Liver (tissue), 9 donors: ENCODE results near the gene STIM2. TPM values are rescaled to one million over a fixed set of nuclear protein-coding genes. Genes with fewer than 3 reads are reported as not detected.

Source experiments
- DNase-seq: peaks from one replicate; pipeline ENCODE4 v3.0.0-alpha.2; 2017; ENCODE audit warnings: low spot score
- H3K27ac ChIP-seq, 2 donors: one replicate each; pipeline ENCODE4 v1.7.0; 2013; ENCODE audit warnings: inconsistent platforms in 2 of 2, low read length in 2 of 2, control low read depth in 1 of 2, low read depth in 1 of 2, mild to moderate bottlenecking in 1 of 2
- H3K27me3 ChIP-seq, 4 donors: one replicate each; pipeline versions ENCODE4 v1.6.1 to v1.7.0; 2013; ENCODE audit warnings: low read length in 3 of 4, inconsistent platforms in 1 of 4, mild to moderate bottlenecking in 1 of 4, moderate library complexity in 1 of 4; ENCODE audit not compliant: control insufficient read depth in 4 of 4, insufficient read depth in 4 of 4
- H3K36me3 ChIP-seq, 4 donors: one replicate each; pipeline versions ENCODE4 v1.6.1 to v1.7.0; 2013; ENCODE audit warnings: low read length in 3 of 4, mild to moderate bottlenecking in 3 of 4, low read depth in 1 of 4, moderate library complexity in 1 of 4; ENCODE audit not compliant: control insufficient read depth in 4 of 4, insufficient read depth in 3 of 4
- H3K4me1 ChIP-seq, 4 donors: one replicate each; pipeline versions ENCODE4 v1.6.1 to v1.7.0; 2013; ENCODE audit warnings: low read length in 3 of 4, mild to moderate bottlenecking in 3 of 4, moderate library complexity in 1 of 4; ENCODE audit not compliant: control insufficient read depth in 4 of 4, insufficient read depth in 4 of 4
- H3K4me3 ChIP-seq, 3 donors: one replicate each; pipeline versions ENCODE4 v1.6.1 to v1.7.0; 2013; ENCODE audit warnings: low read length in 3 of 3, control low read depth in 1 of 3, low read depth in 1 of 3, mild to moderate bottlenecking in 1 of 3
- H3K9ac ChIP-seq, 2 donors: one replicate each; pipeline ENCODE4 v1.7.0; 2013; ENCODE audit warnings: low read length in 2 of 2, mild to moderate bottlenecking in 2 of 2, moderate library complexity in 2 of 2, control low read depth in 1 of 2, low read depth in 1 of 2
- H3K9me3 ChIP-seq, 4 donors: one replicate each; pipeline versions ENCODE4 v1.6.1 to v1.7.0; 2013; ENCODE audit warnings: low read length in 3 of 4; ENCODE audit not compliant: control insufficient read depth in 4 of 4
- EGR1 ChIP-seq, 2 donors: IDR thresholded peaks; 2 replicates each; pipeline ENCODE4 v1.6.1; 2016 to 2018; ENCODE audit warnings: antibody characterized with exemption in 2 of 2, low read depth in 2 of 2
- FOXA1 ChIP-seq: IDR thresholded peaks from 2 replicates; pipeline ENCODE4 v1.6.1; 2016; ENCODE audit warnings: antibody characterized with exemption
- FOXA2 ChIP-seq: IDR thresholded peaks from 2 replicates; pipeline ENCODE4 v1.6.1; 2016; ENCODE audit warnings: antibody characterized with exemption
- GABPA ChIP-seq, 2 donors: IDR thresholded peaks in 1 of 2; conservative IDR thresholded peaks in 1 of 2; 2 replicates each; pipeline ENCODE4 v1.6.1; 2016; ENCODE audit warnings: antibody characterized with exemption in 2 of 2, mild to moderate bottlenecking in 1 of 2, moderate library complexity in 1 of 2
- HNF4A ChIP-seq, 2 donors: conservative IDR thresholded peaks; 2 replicates each; pipeline ENCODE4 v1.6.1; 2016; ENCODE audit warnings: antibody characterized with exemption in 2 of 2, mild to moderate bottlenecking in 2 of 2
- HNF4G ChIP-seq: IDR thresholded peaks from 2 replicates; pipeline ENCODE4 v1.6.1; 2016; ENCODE audit warnings: antibody characterized with exemption
- NR2F2 ChIP-seq: IDR thresholded peaks from 2 replicates; pipeline ENCODE4 v1.6.1; 2016; ENCODE audit warnings: antibody characterized with exemption
- RAD21 ChIP-seq, 2 donors: IDR thresholded peaks; 2 replicates each; pipeline ENCODE4 v1.6.1; 2016; ENCODE audit warnings: antibody characterized with exemption in 2 of 2, mild to moderate bottlenecking in 2 of 2
- RXRA ChIP-seq, 2 donors: IDR thresholded peaks; 2 replicates each; pipeline ENCODE4 v1.6.1; 2017 to 2018; ENCODE audit warnings: antibody characterized with exemption in 2 of 2, mild to moderate bottlenecking in 1 of 2
- SP1 ChIP-seq: IDR thresholded peaks from 2 replicates; pipeline ENCODE4 v1.6.1; 2018; ENCODE audit warnings: antibody characterized with exemption, mild to moderate bottlenecking
- TAF1 ChIP-seq: conservative IDR thresholded peaks from 2 replicates; pipeline ENCODE4 v1.6.1; 2016; ENCODE audit warnings: antibody characterized with exemption, mild to moderate bottlenecking
- YY1 ChIP-seq: IDR thresholded peaks from 2 replicates; pipeline ENCODE4 v1.6.1; 2016; ENCODE audit warnings: antibody characterized with exemption, mild to moderate bottlenecking
- WGBS: extraction: QIAGEN DNeasy Blood & Tissue Kit; methylation state at CpG from one replicate; pipeline ENCODE4 v1.1.7; 2013; 5-methylcytosine and 5-hydroxymethylcytosine counted together
- polyA plus RNA-seq, 2 donors: library from polyadenylated mRNA; stranded (reverse) in 1 of 2; unstranded in 1 of 2; fragments of 200-250 nt in 1 of 2; fragments of >200 nt in 1 of 2; fragmentation: Nextera tagmentation in 1 of 2; extraction: Ambion mirVana in 1 of 2; gene quantifications; one replicate each; pipeline versions ENCODE4 v1.2.1 to v1.2.3, GENCODE V29; 2013 to 2015
- total RNA-seq, 2 donors: library from RNA; depleted of rRNA; stranded (reverse); fragments of >200 nt; gene quantifications; one replicate each; pipeline ENCODE4 v1.2.3, GENCODE V29; 2014
- TF ChIP-seq, protein P1 (sequence below): IDR thresholded peaks from 2 replicates; pipeline ENCODE4 v1.6.1; 2016; ENCODE audit warnings: antibody characterized with exemption, mild to moderate bottlenecking
- TF ChIP-seq, protein P2 (sequence below): IDR thresholded peaks from 2 replicates; pipeline ENCODE4 v1.6.1; 2016; ENCODE audit warnings: antibody characterized with exemption
- TF ChIP-seq, protein P3 (sequence below): IDR thresholded peaks from 2 replicates; pipeline ENCODE4 v1.6.1; 2016; ENCODE audit warnings: antibody characterized with exemption
- TF ChIP-seq, protein P4 (sequence below): IDR thresholded peaks from 2 replicates; pipeline ENCODE4 v1.6.1; 2016; ENCODE audit warnings: antibody characterized with exemption
- donor health status: healthy.
- donor health status: healthy.
- donor health status: healthy.
- donor health status: healthy.
- donor health status: healthy.

Gene STIM2
- total and polyA plus RNA-seq, 4 donors = 5.4 to 11.1 (median 6.9) TPM

DNA sequence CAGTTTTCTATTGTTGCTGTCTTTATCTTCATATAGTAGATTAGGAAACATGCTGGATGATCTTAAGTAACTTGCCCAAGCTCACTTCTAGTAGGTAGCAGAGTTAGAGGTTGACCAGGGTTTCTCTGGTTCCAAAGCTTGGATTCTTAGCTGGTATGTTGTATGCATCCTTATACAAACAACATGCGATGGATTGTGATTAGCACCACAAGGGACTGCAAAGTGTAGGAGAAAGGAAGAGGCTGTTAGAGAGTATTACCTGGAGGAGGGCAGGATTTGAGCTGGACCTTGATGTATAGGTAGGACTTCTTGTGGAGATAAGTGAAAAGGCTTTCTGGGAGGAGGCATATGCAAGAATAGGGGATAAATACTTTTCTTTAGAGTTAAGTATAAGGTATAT is 5.6 kb downstream of the STIM2 start (continued):
- TF ChIP-seq, protein P1, sequence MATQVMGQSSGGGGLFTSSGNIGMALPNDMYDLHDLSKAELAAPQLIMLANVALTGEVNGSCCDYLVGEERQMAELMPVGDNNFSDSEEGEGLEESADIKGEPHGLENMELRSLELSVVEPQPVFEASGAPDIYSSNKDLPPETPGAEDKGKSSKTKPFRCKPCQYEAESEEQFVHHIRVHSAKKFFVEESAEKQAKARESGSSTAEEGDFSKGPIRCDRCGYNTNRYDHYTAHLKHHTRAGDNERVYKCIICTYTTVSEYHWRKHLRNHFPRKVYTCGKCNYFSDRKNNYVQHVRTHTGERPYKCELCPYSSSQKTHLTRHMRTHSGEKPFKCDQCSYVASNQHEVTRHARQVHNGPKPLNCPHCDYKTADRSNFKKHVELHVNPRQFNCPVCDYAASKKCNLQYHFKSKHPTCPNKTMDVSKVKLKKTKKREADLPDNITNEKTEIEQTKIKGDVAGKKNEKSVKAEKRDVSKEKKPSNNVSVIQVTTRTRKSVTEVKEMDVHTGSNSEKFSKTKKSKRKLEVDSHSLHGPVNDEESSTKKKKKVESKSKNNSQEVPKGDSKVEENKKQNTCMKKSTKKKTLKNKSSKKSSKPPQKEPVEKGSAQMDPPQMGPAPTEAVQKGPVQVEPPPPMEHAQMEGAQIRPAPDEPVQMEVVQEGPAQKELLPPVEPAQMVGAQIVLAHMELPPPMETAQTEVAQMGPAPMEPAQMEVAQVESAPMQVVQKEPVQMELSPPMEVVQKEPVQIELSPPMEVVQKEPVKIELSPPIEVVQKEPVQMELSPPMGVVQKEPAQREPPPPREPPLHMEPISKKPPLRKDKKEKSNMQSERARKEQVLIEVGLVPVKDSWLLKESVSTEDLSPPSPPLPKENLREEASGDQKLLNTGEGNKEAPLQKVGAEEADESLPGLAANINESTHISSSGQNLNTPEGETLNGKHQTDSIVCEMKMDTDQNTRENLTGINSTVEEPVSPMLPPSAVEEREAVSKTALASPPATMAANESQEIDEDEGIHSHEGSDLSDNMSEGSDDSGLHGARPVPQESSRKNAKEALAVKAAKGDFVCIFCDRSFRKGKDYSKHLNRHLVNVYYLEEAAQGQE = no peak
- TF ChIP-seq YY1 = no peak

DNA sequence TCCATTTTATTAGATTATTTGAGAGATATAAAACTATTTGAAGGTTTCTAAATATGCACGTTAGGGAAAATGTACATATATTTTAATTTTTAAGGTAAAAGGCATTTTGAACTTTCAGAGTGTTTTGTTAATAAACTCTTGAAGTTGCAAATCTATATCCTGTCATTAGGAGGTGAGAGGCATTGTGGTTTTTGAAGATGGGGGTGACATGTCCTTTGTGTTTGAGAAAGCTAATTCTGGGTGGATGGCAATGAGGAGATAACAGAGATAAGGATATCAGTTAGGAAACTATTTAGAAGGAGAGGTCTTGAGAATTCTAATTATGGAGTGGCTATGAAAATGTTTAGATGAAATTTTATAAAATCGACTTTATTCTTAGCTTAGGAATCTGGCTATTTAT is 6.1 kb downstream of the STIM2 start:
- Histone ChIP-seq H3K9me3 (no peaks in the 10 kb centered on the region), H3K9ac (no peak overlapping the region), H3K4me1 (peaks cover 1 to 33% (median 7%) of the 10 kb centered on the region in 4 donors), H3K4me3 (no peak overlapping the region), H3K27me3 (no peaks in the 10 kb centered on the region), H3K36me3 (no peaks in the 10 kb centered on the region), H3K27ac (no peak overlapping the region)
- TF ChIP-seq SP1 = no peak
- no peak for TF ChIP-seq HNF4A (conservative IDR thresholded peaks at IDR 0.05)
- no peak for TF ChIP-seq HNF4G
- TF ChIP-seq, protein P2, sequence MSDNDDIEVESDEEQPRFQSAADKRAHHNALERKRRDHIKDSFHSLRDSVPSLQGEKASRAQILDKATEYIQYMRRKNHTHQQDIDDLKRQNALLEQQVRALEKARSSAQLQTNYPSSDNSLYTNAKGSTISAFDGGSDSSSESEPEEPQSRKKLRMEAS = no peak
- TF ChIP-seq TAF1 = no peak
- TF ChIP-seq RAD21 (IDR thresholded peaks at IDR 0.05) = no peak
- no peak for TF ChIP-seq GABPA (IDR thresholded peaks at IDR 0.05 in 1 of 2, conservative IDR thresholded peaks at IDR 0.05 in 1 of 2)
- no peak for TF ChIP-seq FOXA1
- no peak for TF ChIP-seq NR2F2
- TF ChIP-seq, protein P3, sequence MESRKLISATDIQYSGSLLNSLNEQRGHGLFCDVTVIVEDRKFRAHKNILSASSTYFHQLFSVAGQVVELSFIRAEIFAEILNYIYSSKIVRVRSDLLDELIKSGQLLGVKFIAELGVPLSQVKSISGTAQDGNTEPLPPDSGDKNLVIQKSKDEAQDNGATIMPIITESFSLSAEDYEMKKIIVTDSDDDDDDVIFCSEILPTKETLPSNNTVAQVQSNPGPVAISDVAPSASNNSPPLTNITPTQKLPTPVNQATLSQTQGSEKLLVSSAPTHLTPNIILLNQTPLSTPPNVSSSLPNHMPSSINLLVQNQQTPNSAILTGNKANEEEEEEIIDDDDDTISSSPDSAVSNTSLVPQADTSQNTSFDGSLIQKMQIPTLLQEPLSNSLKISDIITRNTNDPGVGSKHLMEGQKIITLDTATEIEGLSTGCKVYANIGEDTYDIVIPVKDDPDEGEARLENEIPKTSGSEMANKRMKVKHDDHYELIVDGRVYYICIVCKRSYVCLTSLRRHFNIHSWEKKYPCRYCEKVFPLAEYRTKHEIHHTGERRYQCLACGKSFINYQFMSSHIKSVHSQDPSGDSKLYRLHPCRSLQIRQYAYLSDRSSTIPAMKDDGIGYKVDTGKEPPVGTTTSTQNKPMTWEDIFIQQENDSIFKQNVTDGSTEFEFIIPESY = no peak
- TF ChIP-seq, protein P1 = no peak
- TF ChIP-seq, protein P4, sequence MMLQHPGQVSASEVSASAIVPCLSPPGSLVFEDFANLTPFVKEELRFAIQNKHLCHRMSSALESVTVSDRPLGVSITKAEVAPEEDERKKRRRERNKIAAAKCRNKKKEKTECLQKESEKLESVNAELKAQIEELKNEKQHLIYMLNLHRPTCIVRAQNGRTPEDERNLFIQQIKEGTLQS = no peak
- TF ChIP-seq FOXA2 = no peak
- no peak for TF ChIP-seq EGR1 (IDR thresholded peaks at IDR 0.05; ENCODE audit: low read depth in 2 of 2)
- TF ChIP-seq RXRA (IDR thresholded peaks at IDR 0.05) = no peak
- no peak for TF ChIP-seq YY1
- DNase-seq = no peak
- 84% methylated on average over 2 of the region's 2 CpGs for WGBS
